IMR-90 (cell line): ENCODE data around the gene CEP95.

Experiments
- CHD1 ChIP-seq: IDR thresholded peaks from 2 replicates; pipeline ENCODE4 v1.6.1; 2012; ENCODE audit warnings: low read depth, low read length, improper control_type of control experiment
- CTCF ChIP-seq: conservative IDR thresholded peaks from 2 replicates; pipeline ENCODE4 v1.5.1; 2012; ENCODE audit warnings: mild to moderate bottlenecking, low read depth, low read length, improper control_type of control experiment
- POLR2A ChIP-seq: IDR thresholded peaks from 2 replicates; pipeline ENCODE4 v1.6.1; 2012; ENCODE audit warnings: mild to moderate bottlenecking, low read depth, low read length
- RCOR1 ChIP-seq: IDR thresholded peaks from 2 replicates; pipeline ENCODE4 v1.6.1; 2012; ENCODE audit warnings: mild to moderate bottlenecking, low read length, improper control_type of control experiment; ENCODE audit not compliant: insufficient replicate concordance
- RFX5 ChIP-seq: IDR thresholded peaks from 2 replicates; pipeline ENCODE4 v1.8.0; 2012; ENCODE audit warnings: low read depth, mild to moderate bottlenecking, low read length, moderate library complexity
- USF2 ChIP-seq: fragments of 150-350 bp; IDR thresholded peaks from 2 replicates; pipeline ENCODE4 v1.6.1; 2017; ENCODE audit warnings: mild to moderate bottlenecking, antibody characterized with exemption, low read length, low read depth

DNA sequence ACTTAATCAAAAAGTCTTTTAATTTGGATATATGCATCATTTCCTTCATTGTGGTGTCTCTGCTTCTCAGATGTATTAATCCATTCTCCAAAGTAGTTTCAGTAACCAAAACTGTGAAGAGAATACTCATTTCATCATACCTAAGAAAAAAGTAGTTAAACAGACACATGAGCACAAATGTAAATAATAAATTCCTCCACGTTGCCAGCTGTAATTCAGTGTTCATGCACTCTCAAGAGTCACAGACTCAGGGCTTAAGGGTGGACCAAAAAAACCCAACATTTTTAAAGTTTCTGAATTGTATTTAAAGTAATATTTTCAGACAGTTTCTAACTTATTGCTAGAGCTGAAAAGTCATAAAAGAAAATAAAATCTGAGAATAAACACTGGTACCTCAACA lies 28.9 kb upstream of the CEP95 start:
- TF ChIP-seq CTCF = no peak
- no peak for TF ChIP-seq POLR2A
- no peak for TF ChIP-seq RFX5
- no peak for TF ChIP-seq CHD1
- TF ChIP-seq USF2 = no peak
- no peak for TF ChIP-seq RCOR1
